Measurements from ENCODE around the gene DCAF6. TPM values are rescaled to one million over a fixed set of nuclear protein-coding genes. Genes with fewer than 3 reads are reported as not detected.
A peak's percentile ranks its signal among the peaks of the same experiment; 100 is the strongest.

The DCAF6 gene
- total RNA-seq, 1 experiment from 2014 or later: 41.9 TPM

- Mint-ChIP-seq H3K9me3 (ENCODE audit: unreplicated experiment) (no peaks in the 10 kb centered on the region), H3K4me1 (ENCODE audit: low read depth, unreplicated experiment) (peaks cover 10% of the 10 kb centered on the region), H3K27me3 (ENCODE audit: insufficient read depth, unreplicated experiment) (no peaks in the 10 kb centered on the region), H3K4me3 (ENCODE audit: unreplicated experiment) (no peak overlapping the region), H3K36me3 (ENCODE audit: insufficient read depth, unreplicated experiment) (peaks cover 26% of the 10 kb centered on the region), H3K27ac (ENCODE audit: unreplicated experiment) (no peak overlapping the region)
- ChIA-PET POLR2A (no interaction called here), CTCF (no interaction called here)
- intact Hi-C loops (cut with micrococcal nuclease; ENCODE audit: unreplicated experiment): no loop called here
- Histone ChIP-seq H3K9me3 (no peaks in the 10 kb centered on the region), H3K4me1 (peaks cover 2% of the 10 kb centered on the region; the same call in 1 of the 2 replicates), H3K36me3 (ENCODE audit: control insufficient read depth, insufficient read depth, low read length) (peaks cover 2% of the 10 kb centered on the region; the same call in 1 of the 2 replicates), H3K4me3 (ENCODE audit: low read depth, low read length) (no peak overlapping the region), H3K27me3 (replicated peaks; ENCODE audit: control insufficient read depth, insufficient read depth, low read length) (no peaks in the 10 kb centered on the region)
- no peak for TF ChIP-seq CTCF (IDR thresholded peaks at IDR 0.05; ENCODE audit: insufficient read depth in 1 of 2, low read depth in 1 of 2, low read length in 1 of 2, severe bottlenecking in 1 of 2, unreplicated experiment in 1 of 2)
- BruUV-seq (replicated peaks): no TSS peak
- DNase-seq: no peak
Observed at GRCh38 chr1:168110896-168111545, 174.5 kb downstream of the DCAF6 start.

GRCh38 chr1:168112673-168113305, 176.3 kb downstream of the DCAF6 start:
- Mint-ChIP-seq H3K36me3 (ENCODE audit: insufficient read depth, unreplicated experiment) (peaks cover 23% of the 10 kb centered on the region), H3K27ac (ENCODE audit: unreplicated experiment) (no peak overlapping the region), H3K9me3 (ENCODE audit: unreplicated experiment) (no peaks in the 10 kb centered on the region), H3K4me3 (ENCODE audit: unreplicated experiment) (no peak overlapping the region), H3K27me3 (ENCODE audit: insufficient read depth, unreplicated experiment) (no peaks in the 10 kb centered on the region), H3K4me1 (ENCODE audit: low read depth, unreplicated experiment) (peaks cover 21% of the 10 kb centered on the region)
- no peak for DNase-seq
- Histone ChIP-seq H3K4me3 (ENCODE audit: low read depth, low read length) (no peak overlapping the region), H3K9me3 (no peaks in the 10 kb centered on the region), H3K36me3 (ENCODE audit: control insufficient read depth, insufficient read depth, low read length) (0 out of 2 replicates have a peak, but pooled peaks cover 2% of the 10 kb centered on the region), H3K4me1 (peaks cover 14% of the 10 kb centered on the region), H3K27me3 (replicated peaks; ENCODE audit: control insufficient read depth, insufficient read depth, low read length) (no peaks in the 10 kb centered on the region)
- ChIA-PET CTCF (interaction anchor here (1.0 kb wide), 1 partner anchor 27 kb away, joined by 3 read pairs; no protein-coding TSS in a partner anchor), POLR2A (no interaction called here)
- no TSS peak for BruUV-seq (replicated peaks)
- no peak for TF ChIP-seq CTCF (IDR thresholded peaks at IDR 0.05; ENCODE audit: insufficient read depth in 1 of 2, low read depth in 1 of 2, low read length in 1 of 2, severe bottlenecking in 1 of 2, unreplicated experiment in 1 of 2)
- intact Hi-C loops (cut with micrococcal nuclease; ENCODE audit: unreplicated experiment): no loop called here

GRCh38 chr1:168114845-168115244, 178.4 kb downstream of the DCAF6 start:
- Mint-ChIP-seq H3K4me3 (ENCODE audit: unreplicated experiment) (no peak overlapping the region), H3K27me3 (ENCODE audit: insufficient read depth, unreplicated experiment) (no peaks in the 10 kb centered on the region), H3K9me3 (ENCODE audit: unreplicated experiment) (peaks cover 6% of the 10 kb centered on the region), H3K36me3 (ENCODE audit: insufficient read depth, unreplicated experiment) (peaks cover 26% of the 10 kb centered on the region), H3K4me1 (ENCODE audit: low read depth, unreplicated experiment) (peaks cover 23% of the 10 kb centered on the region), H3K27ac (ENCODE audit: unreplicated experiment) (peak overlapping the region; percentile 10)
- ChIA-PET CTCF (no interaction called here), POLR2A (no interaction called here)
- intact Hi-C loops (cut with micrococcal nuclease; ENCODE audit: unreplicated experiment): no loop called here
- no peak for DNase-seq
- 0 out of 2 replicates have a peak, but pooled peaks cover 2% of the 10 kb centered on the region for H3K36me3 ChIP-seq (ENCODE audit: control insufficient read depth, insufficient read depth, low read length)
- no peaks in the 10 kb centered on the region for H3K27me3 ChIP-seq (replicated peaks; ENCODE audit: control insufficient read depth, insufficient read depth, low read length)
- peaks cover 14% of the 10 kb centered on the region for H3K4me1 ChIP-seq
- H3K9me3 ChIP-seq: peaks cover 4% of the 10 kb centered on the region; the same call in 1 of the 2 replicates
- TF ChIP-seq CTCF (IDR thresholded peaks at IDR 0.05; ENCODE audit: insufficient read depth in 1 of 2, low read depth in 1 of 2, low read length in 1 of 2, severe bottlenecking in 1 of 2, unreplicated experiment in 1 of 2): no peak
- no TSS peak for BruUV-seq (replicated peaks)
- no peak overlapping the region for H3K4me3 ChIP-seq (ENCODE audit: low read depth, low read length)
